SU-DHL-6 (cell line): Measurements from ENCODE around the gene UXS1.

Source experiments
- EZH2phosphoT487 ChIP-seq: fragments of 200-600 bp; sonication (generic), shearing (Covaris generic); conservative IDR thresholded peaks from 2 replicates; pipeline ENCODE4 v1.6.1; 2018; ENCODE audit warnings: mild to moderate bottlenecking, antibody characterized with exemption, low read length, moderate library complexity, mixed read lengths
- TF ChIP-seq, protein P1 (sequence below): fragments of 200-600 bp; sonication (generic); IDR thresholded peaks from one replicate; pipeline ENCODE4 v1.5.1; 2017; ENCODE audit warnings: antibody characterized with exemption, mild to moderate bottlenecking, low read length, moderate library complexity; ENCODE audit not compliant: insufficient read depth, poor library complexity, severe bottlenecking

DNA sequence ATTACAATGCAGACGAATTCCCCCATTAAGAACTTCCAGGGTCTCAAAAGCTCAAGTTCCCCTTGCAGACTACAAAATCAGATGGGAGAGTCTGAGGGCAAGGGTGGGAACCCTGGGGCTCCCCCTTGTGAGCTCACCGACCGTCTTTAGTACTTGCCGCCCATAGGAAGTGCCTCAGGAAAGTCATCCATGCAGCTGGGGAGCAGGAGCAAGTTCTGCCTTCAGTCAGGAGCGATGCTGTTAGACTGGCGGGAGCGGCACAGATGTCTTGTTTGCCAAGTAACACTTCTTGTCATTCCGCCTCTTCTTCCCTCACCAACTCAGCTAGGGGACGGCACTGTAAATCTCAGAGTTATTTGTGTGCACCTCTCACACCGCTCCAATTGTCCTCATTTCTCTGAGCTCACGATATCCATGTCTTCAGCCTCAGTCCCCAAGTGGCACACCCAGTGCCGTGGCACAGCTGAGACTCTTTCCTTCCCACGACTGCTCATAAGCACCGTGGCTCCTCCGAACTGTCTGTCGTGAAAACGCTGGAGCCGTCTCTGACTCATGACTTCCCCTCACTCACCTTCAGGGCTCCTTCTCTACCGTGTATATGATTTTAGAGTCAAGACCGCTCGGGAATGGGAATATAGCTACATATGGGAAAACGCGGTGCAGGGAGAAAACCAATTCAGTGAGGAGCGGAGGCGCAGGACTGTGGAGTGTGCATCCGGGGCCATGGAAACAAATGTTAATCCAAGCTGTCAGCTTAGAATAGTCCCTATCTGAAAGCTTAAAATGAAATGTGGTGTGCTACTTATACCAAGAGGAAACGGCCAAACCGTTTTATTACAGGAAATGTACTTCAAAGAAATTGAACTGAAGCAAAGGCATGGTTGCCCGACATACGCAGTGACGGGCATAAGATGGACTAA, 34.0 kb downstream of the UXS1 start:
- TF ChIP-seq, protein P1, sequence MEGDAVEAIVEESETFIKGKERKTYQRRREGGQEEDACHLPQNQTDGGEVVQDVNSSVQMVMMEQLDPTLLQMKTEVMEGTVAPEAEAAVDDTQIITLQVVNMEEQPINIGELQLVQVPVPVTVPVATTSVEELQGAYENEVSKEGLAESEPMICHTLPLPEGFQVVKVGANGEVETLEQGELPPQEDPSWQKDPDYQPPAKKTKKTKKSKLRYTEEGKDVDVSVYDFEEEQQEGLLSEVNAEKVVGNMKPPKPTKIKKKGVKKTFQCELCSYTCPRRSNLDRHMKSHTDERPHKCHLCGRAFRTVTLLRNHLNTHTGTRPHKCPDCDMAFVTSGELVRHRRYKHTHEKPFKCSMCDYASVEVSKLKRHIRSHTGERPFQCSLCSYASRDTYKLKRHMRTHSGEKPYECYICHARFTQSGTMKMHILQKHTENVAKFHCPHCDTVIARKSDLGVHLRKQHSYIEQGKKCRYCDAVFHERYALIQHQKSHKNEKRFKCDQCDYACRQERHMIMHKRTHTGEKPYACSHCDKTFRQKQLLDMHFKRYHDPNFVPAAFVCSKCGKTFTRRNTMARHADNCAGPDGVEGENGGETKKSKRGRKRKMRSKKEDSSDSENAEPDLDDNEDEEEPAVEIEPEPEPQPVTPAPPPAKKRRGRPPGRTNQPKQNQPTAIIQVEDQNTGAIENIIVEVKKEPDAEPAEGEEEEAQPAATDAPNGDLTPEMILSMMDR, result no peak
- no peak for TF ChIP-seq EZH2phosphoT487
